Small intestine (tissue), 7 donors: ENCODE measurements around the gene CD81. TPM values are rescaled to one million over a fixed set of nuclear protein-coding genes. Genes with fewer than 3 reads are reported as not detected.

Experiments
- DNase-seq, 2 donors: peaks; one replicate each; pipeline versions ENCODE4 v3.0.0 to v3.0.0-alpha.2; 2013
- FAIRE-seq: peaks from 2 replicates; lab custom pipeline; 2012; peaks lifted over from hg19 to GRCh38; lab: Jason Lieb, UNC
- H3K27ac ChIP-seq, 3 donors: one replicate each; pipeline ENCODE4 v1.5.1; 2013; ENCODE audit warnings: low read length in 2 of 3, mild to moderate bottlenecking in 2 of 3, control low read depth in 1 of 3, inconsistent platforms in 1 of 3, low read depth in 1 of 3, moderate library complexity in 1 of 3
- H3K27me3 ChIP-seq, 3 donors: one replicate each; pipeline ENCODE4 v1.6.1; 2013; ENCODE audit warnings: low read length in 3 of 3, inconsistent platforms in 1 of 3; ENCODE audit not compliant: control insufficient read depth in 3 of 3, insufficient read depth in 3 of 3
- H3K36me3 ChIP-seq, 3 donors: one replicate each; pipeline ENCODE4 v1.6.1; 2013; ENCODE audit warnings: low read length in 3 of 3, inconsistent platforms in 1 of 3, low read depth in 1 of 3, mild to moderate bottlenecking in 1 of 3, moderate library complexity in 1 of 3; ENCODE audit not compliant: control insufficient read depth in 3 of 3, insufficient read depth in 2 of 3
- H3K4me1 ChIP-seq, 3 donors: one replicate each; pipeline ENCODE4 v1.6.1; 2013; ENCODE audit warnings: low read length in 2 of 3, inconsistent platforms in 1 of 3, low read depth in 1 of 3, mild to moderate bottlenecking in 1 of 3, moderate library complexity in 1 of 3; ENCODE audit not compliant: control insufficient read depth in 3 of 3, insufficient read depth in 2 of 3
- H3K4me3 ChIP-seq, 3 donors: one replicate each; pipeline ENCODE4 v1.5.1; 2013; ENCODE audit warnings: low read length in 3 of 3, control low read depth in 1 of 3, inconsistent platforms in 1 of 3, low read depth in 1 of 3, mild to moderate bottlenecking in 1 of 3, moderate library complexity in 1 of 3
- H3K9me3 ChIP-seq, 2 donors: one replicate each; pipeline ENCODE4 v1.6.1; 2013; ENCODE audit warnings: low read depth in 1 of 2, low read length in 1 of 2; ENCODE audit not compliant: control insufficient read depth in 2 of 2, insufficient read depth in 1 of 2
- WGBS, 3 donors: extraction: QIAGEN DNeasy Blood & Tissue Kit; methylation state at CpG; one replicate each; pipeline ENCODE4 v1.1.7; 2013; 5-methylcytosine and 5-hydroxymethylcytosine counted together
- polyA plus RNA-seq, 4 donors: library from polyadenylated mRNA; stranded (reverse) in 3 of 4; unstranded in 1 of 4; fragments of 200-250 nt in 3 of 4; fragments of 120-200 nt in 1 of 4; gene quantifications; one replicate each; pipeline versions ENCODE4 v1.2.1 to v1.2.3, GENCODE V29; 2013
- donor health status: healthy with polysubstance abuse.
- donor health status: control.
- donor health status: control.
- donor health status: Bipolar disorder and iron deficiency.
- donor health status: healthy.

CD81 gene
- polyA plus RNA-seq, 4 donors: 11.0 to 285 (median 134) TPM

DNA sequence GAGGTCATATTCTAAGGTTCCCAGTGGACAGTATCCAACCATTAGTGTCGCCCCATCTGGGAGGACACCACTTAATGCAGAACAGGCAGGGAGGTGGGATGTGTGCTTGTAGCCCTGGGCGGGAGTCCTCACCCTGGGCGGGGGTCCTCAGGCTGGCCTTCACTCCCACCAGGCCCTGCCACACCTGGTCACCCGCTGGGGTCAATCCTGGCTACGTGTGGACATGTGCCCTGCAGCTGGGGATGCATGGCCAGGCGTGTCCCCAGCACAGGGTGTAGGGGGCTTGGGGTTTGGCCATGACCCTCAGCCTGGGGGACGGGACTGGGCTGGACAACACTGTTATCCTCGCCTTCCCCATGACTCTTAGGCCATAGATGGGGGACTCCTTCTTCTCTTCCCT, 48.4 kb downstream of the CD81 start:
- DNase-seq (no peak), FAIRE-seq (no peak)
- Histone ChIP-seq H3K36me3 (no peaks in the 10 kb centered on the region), H3K27me3 (no peaks in the 10 kb centered on the region), H3K4me1 (peaks cover 0 to 12% (median 0%) of the 10 kb centered on the region in 3 donors), H3K27ac (no peak overlapping the region), H3K4me3 (no peak overlapping the region), H3K9me3 (no peaks in the 10 kb centered on the region)
- 61 to 85% (median 63%) methylated on average over 8 of the region's 8 CpGs for WGBS, 3 donors

DNA sequence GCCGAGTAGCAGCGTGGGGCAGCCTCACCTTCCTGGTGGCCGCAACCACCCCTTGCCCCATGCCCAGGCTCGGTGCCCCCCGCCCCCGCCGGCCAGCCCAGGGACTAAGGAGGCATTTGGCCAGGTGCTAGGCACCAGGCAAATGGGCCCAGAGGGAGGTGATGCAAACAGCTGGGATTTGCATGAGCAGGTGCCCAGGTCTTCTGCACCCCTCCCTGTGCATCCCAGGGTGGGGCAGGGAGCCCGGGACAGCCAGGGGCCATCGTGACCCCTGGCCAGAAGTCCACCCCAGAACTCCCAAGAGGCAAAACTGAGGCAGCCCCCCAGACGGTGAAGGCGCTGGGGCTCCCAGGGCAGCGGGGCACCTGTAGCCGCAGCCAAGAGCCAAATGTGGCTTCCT, 49.1 kb downstream of the CD81 start:
- Histone ChIP-seq H3K27ac (no peak overlapping the region), H3K9me3 (no peaks in the 10 kb centered on the region), H3K36me3 (no peaks in the 10 kb centered on the region), H3K27me3 (no peaks in the 10 kb centered on the region), H3K4me1 (peaks cover 0 to 5% (median 0%) of the 10 kb centered on the region in 3 donors), H3K4me3 (no peak overlapping the region)
- WGBS, 3 donors: 35 to 75% (median 47%) methylated on average over 13 of the region's 13 CpGs
- FAIRE-seq: no peak
- DNase-seq: no peak

DNA sequence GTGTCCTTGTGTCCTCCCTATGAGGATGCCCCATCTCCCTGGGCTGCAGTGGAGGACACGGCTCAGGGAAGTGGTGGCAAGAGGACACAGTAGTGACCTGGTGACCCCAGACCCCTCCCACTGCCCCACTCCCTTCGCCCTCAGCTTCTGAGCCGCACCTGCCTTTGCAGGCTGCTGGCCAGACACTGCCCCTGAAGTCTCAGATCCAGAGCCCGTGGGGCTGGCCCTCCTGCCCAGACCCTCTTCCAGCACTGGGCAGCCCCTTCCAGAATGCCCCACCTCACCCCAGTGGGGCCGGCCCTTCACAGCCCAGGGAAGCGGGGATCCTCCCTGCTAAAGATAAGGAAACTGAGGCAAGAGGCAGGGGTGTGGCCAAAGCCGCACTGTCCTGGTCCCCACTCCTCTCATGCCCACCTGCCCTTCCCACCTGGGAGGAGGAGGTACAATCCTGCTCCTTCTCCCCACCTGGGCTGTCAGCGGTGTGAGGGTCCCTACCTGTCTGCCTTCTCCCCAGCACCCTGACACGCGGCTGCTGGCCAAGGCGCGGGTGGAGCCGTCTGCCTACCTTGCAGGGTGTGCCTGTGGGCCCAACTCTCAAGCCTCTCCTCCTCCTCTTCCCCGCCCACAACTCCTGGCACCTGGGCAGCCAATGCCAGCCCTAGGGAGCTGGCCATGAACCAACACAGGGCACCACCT, 49.9 kb downstream of the CD81 start:
- no peak overlapping the region for H3K27ac ChIP-seq
- H3K4me3 ChIP-seq: no peak overlapping the region
- no peaks in the 10 kb centered on the region for H3K27me3 ChIP-seq
- 11 to 68% (median 47%) methylated on average over 13 to 14 of the region's 14 CpGs for WGBS, 3 donors
- FAIRE-seq: no peak
- DNase-seq: peak in 1 of 2 donors; percentile 78
- H3K4me1 ChIP-seq: no peaks in the 10 kb centered on the region
- no peaks in the 10 kb centered on the region for H3K9me3 ChIP-seq
- no peaks in the 10 kb centered on the region for H3K36me3 ChIP-seq

DNA sequence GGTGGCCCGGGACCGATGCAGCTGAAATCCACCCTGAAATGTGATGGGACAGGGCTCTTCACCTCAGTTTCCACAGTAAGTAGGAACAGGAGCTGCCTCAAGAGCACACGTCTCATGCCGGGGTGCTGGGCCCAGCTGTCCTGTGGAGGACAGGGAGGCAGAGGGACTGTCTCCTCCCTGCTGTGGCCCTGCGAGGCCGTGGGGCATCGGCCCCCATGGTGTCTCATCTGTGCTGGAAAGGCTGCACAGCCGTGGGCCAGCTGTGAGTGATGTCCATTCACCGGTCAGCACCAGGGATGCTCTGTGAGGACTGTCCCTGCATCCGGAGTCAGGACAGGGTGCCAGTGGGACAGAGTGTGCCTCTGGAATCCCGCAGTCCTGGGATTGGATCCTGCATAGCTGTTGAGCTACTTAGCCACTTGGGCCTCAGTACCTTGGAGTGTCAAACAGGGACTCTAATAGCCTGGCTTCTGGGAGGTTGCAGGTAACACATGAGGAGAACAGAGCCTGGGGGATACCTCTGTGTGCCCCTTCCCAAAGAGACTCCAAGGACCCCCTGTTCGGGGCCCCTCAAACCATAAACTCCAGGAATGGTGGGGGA, 50.7 kb downstream of the CD81 start:
- FAIRE-seq (no peak), DNase-seq (peak in 1 of 2 donors; percentile 23)
- H3K4me1 ChIP-seq: no peaks in the 10 kb centered on the region
- H3K36me3 ChIP-seq: no peaks in the 10 kb centered on the region
- 42 to 65% (median 51%) methylated on average over 12 of the region's 12 CpGs for WGBS, 3 donors
- H3K27ac ChIP-seq: no peak overlapping the region
- H3K4me3 ChIP-seq: no peak overlapping the region
- H3K27me3 ChIP-seq: no peaks in the 10 kb centered on the region
- H3K9me3 ChIP-seq: no peaks in the 10 kb centered on the region

DNA sequence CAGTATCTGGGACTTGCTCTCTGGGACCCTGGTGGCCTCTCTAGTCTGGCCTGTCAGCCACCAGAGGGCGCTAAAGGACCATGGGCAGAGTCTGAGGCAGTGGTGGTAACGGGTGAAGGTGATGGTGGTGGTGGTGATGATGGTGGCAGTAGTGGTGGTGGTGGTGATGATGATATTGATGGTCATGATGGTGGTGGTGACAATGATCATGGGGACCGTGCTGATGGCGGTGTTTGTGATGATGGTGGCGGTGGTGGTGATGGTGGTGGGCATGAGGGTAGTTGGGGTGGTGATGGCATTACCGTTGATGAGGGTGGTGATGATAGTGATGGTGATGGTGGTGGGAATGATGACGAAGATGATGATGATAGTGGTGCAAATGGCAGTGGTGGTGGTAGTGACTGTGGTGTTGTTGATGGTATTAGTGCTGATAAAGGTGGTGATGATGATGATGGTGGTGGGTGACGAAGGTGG, 51.2 kb downstream of the CD81 start:
- H3K27me3 ChIP-seq: no peaks in the 10 kb centered on the region
- DNase-seq (peak; percentile 76 to 83), FAIRE-seq (no peak)
- no peaks in the 10 kb centered on the region for H3K36me3 ChIP-seq
- no peaks in the 10 kb centered on the region for H3K4me1 ChIP-seq
- WGBS, 3 donors: 51 to 64% (median 53%) methylated on average over 8 of the region's 8 CpGs
- H3K27ac ChIP-seq: no peak overlapping the region
- no peaks in the 10 kb centered on the region for H3K9me3 ChIP-seq
- H3K4me3 ChIP-seq: no peak overlapping the region

DNA sequence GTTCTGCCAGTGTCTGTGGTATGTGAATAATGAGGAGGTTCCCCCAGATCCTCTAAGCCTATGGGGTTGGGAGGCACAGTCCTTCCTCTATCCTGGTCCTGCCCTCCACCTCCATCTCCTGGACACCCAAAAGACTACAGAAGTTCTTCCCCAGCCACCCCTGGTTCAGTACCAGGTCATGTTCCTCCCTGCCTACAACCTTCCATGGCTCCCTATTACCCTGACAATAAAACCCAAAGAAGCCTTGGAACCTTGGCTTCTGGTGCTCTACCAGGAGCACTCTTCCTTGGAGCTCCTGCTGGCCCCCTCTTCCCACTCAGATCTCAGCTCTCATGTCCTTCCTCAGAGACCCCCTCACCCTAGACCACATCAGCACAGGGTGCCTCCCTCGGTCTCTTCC, 54.3 kb downstream of the CD81 start:
- 71 to 92% (median 85%) methylated on average over 1 of the region's 1 CpG for WGBS, 3 donors
- H3K4me3 ChIP-seq: no peak overlapping the region

DNA sequence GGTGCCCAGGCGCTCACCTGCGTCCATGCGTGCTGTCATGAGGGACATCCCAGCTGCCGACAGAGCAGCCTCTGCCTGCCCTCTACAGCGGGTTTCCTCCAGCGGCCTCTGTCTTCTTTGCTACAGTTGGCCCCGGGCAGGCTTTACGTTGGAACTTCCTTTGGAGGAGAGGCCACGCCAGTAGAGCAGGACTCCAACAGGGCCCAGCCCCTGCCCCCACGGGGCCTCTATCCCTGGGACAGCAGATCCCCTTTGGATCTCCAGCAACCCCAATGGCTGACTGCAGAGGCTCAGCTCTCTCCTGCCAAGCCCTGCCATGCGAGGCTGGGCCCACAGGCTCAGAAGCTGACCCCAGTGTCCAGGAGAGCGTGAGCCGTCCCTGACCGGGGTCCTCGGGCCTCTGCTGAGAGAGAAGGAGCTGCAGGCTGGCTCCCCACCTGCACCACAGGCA, 55.1 kb downstream of the CD81 start:
- DNase-seq (no peak), FAIRE-seq (no peak)
- H3K27me3 ChIP-seq: no peaks in the 10 kb centered on the region
- WGBS, 3 donors: 73 to 87% (median 80%) methylated on average over 10 to 15 of the region's 15 CpGs
- no peak overlapping the region for H3K27ac ChIP-seq
- H3K4me1 ChIP-seq: no peaks in the 10 kb centered on the region
- no peak overlapping the region for H3K4me3 ChIP-seq
- peaks cover 0 to 2% (median 0%) of the 10 kb centered on the region in 3 donors for H3K36me3 ChIP-seq
- no peaks in the 10 kb centered on the region for H3K9me3 ChIP-seq

More for the DNA sequence above, 54.3 kb downstream of the CD81 start:
- FAIRE-seq (no peak), DNase-seq (no peak)
- Histone ChIP-seq H3K36me3 (peaks cover 0 to 2% (median 0%) of the 10 kb centered on the region in 3 donors), H3K9me3 (no peaks in the 10 kb centered on the region), H3K4me1 (no peaks in the 10 kb centered on the region), H3K27me3 (no peaks in the 10 kb centered on the region), H3K27ac (no peak overlapping the region)

DNA sequence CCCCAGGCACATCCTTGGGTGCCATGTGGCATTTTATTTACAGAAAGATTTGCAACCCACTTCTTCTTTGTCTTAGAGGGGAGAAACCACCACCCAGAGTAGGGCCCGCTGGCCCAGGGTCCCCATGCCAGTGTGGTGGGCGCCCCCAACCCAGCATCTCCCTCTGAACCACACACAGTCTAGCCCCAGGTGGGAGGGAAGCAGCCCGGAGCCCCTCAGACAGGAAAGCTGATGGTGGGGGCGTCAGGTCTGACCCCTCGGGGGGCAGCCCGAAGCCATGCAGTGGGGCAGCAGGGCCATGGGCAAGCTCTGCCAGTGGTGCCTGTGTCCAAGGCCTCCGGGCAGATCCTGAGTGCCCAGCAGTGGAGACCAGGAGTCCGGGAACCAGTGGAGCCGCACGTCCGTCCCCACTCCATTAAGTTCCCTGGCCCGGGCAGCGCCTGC, 55.5 kb downstream of the CD81 start:
- FAIRE-seq (no peak), DNase-seq (no peak)
- no peaks in the 10 kb centered on the region for H3K4me1 ChIP-seq
- no peaks in the 10 kb centered on the region for H3K27me3 ChIP-seq
- no peak overlapping the region for H3K27ac ChIP-seq
- no peaks in the 10 kb centered on the region for H3K9me3 ChIP-seq
- WGBS, 3 donors: 89 to 95% (median 92%) methylated on average over 13 of the region's 13 CpGs
- peaks cover 0 to 2% (median 0%) of the 10 kb centered on the region in 3 donors for H3K36me3 ChIP-seq
- H3K4me3 ChIP-seq: no peak overlapping the region
